ENCODE results near the gene MRPL48. TPM values are rescaled to one million over a fixed set of nuclear protein-coding genes. Genes with fewer than 3 reads are reported as not detected.
A peak's percentile ranks its signal among the peaks of the same experiment; 100 is the strongest.

MRPL48 gene
- total RNA-seq, 1 donor from 2014 or later = 27.2 TPM

GRCh38 chr11:73753938-73754337, 33.7 kb upstream of the MRPL48 start:
- peaks cover 38% of the 10 kb centered on the region for H4K20me1 ChIP-seq (ENCODE audit: low read depth)

GRCh38 chr11:73755670-73756069, 32.0 kb upstream of the MRPL48 start:
- H3K27ac ChIP-seq = no peak overlapping the region
- H3K27me3 ChIP-seq = no peaks in the 10 kb centered on the region
- peaks cover 95% of the 10 kb centered on the region for H3K79me2 ChIP-seq (ENCODE audit: low read depth)
- H3F3A ChIP-seq (ENCODE audit: low read depth) = peaks cover 9% of the 10 kb centered on the region
- no peaks in the 10 kb centered on the region for H3K9me3 Mint-ChIP-seq
- peaks cover 22% of the 10 kb centered on the region for H3K4me1 ChIP-seq
- no peaks in the 10 kb centered on the region for H3K36me3 ChIP-seq
- H3K4me2 ChIP-seq = no peak overlapping the region
- no peak overlapping the region for H3K4me3 ChIP-seq
- H3K36me3 Mint-ChIP-seq = peaks cover 11% of the 10 kb centered on the region
- H4K20me1 ChIP-seq (ENCODE audit: low read depth) = peaks cover 38% of the 10 kb centered on the region
- H3K4me1 Mint-ChIP-seq = peaks cover 23% of the 10 kb centered on the region
- H3K27me3 Mint-ChIP-seq (ENCODE audit: insufficient read depth, low read depth) = no peaks in the 10 kb centered on the region
- DNase-seq (ENCODE audit: low spot score) = no peak
- no peak overlapping the region for H2AFZ ChIP-seq (replicated peaks)
- H3K9me3 ChIP-seq (ENCODE audit: low read depth) = no peaks in the 10 kb centered on the region
- no peak for TF ChIP-seq EZH2phosphoT487 (IDR thresholded peaks at IDR 0.05)
- TF ChIP-seq CTCF (IDR thresholded peaks at IDR 0.05) = no peak
- no peak for TF ChIP-seq EZH2 (IDR thresholded peaks at IDR 0.05)
- H3K4me3 Mint-ChIP-seq = peak overlapping the region; percentile 58
- no peak overlapping the region for H3K9ac ChIP-seq
- H3K27ac Mint-ChIP-seq = no peak overlapping the region

More at GRCh38 chr11:73753938-73754337, 33.7 kb upstream of the MRPL48 start:
- no peak overlapping the region for H3K27ac ChIP-seq
- H3K9ac ChIP-seq = no peak overlapping the region
- H3K36me3 ChIP-seq = no peaks in the 10 kb centered on the region
- no peaks in the 10 kb centered on the region for H3K27me3 ChIP-seq
- no peak for DNase-seq (ENCODE audit: low spot score)
- no peak overlapping the region for H3K27ac Mint-ChIP-seq
- peaks cover 97% of the 10 kb centered on the region for H3K79me2 ChIP-seq (ENCODE audit: low read depth)
- H2AFZ ChIP-seq (replicated peaks) = no peak overlapping the region
- peaks cover 15% of the 10 kb centered on the region for H3K4me1 Mint-ChIP-seq
- H3K36me3 Mint-ChIP-seq = peaks cover 8% of the 10 kb centered on the region
- H3F3A ChIP-seq (ENCODE audit: low read depth) = no peaks in the 10 kb centered on the region
- no peaks in the 10 kb centered on the region for H3K9me3 Mint-ChIP-seq
- no peak overlapping the region for H3K4me3 ChIP-seq
- no peaks in the 10 kb centered on the region for H3K9me3 ChIP-seq (ENCODE audit: low read depth)
- H3K4me1 ChIP-seq = peaks cover 16% of the 10 kb centered on the region
- no peak overlapping the region for H3K4me2 ChIP-seq
- TF ChIP-seq EZH2phosphoT487 (IDR thresholded peaks at IDR 0.05) (no peak), EZH2 (IDR thresholded peaks at IDR 0.05) (no peak), CTCF (IDR thresholded peaks at IDR 0.05) (no peak)
- H3K4me3 Mint-ChIP-seq = no peak overlapping the region
- H3K27me3 Mint-ChIP-seq (ENCODE audit: insufficient read depth, low read depth) = no peaks in the 10 kb centered on the region

GRCh38 chr11:73757598-73757997, 30.1 kb upstream of the MRPL48 start:
- Mint-ChIP-seq H3K27me3 (ENCODE audit: insufficient read depth, low read depth) (no peaks in the 10 kb centered on the region), H3K4me1 (peaks cover 23% of the 10 kb centered on the region), H3K4me3 (no peak overlapping the region), H3K9me3 (no peaks in the 10 kb centered on the region), H3K27ac (no peak overlapping the region), H3K36me3 (peaks cover 8% of the 10 kb centered on the region)
- Histone ChIP-seq H4K20me1 (ENCODE audit: low read depth) (peaks cover 27% of the 10 kb centered on the region), H3K27me3 (no peaks in the 10 kb centered on the region), H3F3A (ENCODE audit: low read depth) (peaks cover 16% of the 10 kb centered on the region), H2AFZ (replicated peaks) (no peak overlapping the region), H3K36me3 (no peaks in the 10 kb centered on the region), H3K9ac (no peak overlapping the region), H3K4me2 (no peak overlapping the region), H3K27ac (no peak overlapping the region), H3K4me3 (no peak overlapping the region), H3K9me3 (ENCODE audit: low read depth) (no peaks in the 10 kb centered on the region), H3K4me1 (peaks cover 22% of the 10 kb centered on the region), H3K79me2 (ENCODE audit: low read depth) (peaks cover 76% of the 10 kb centered on the region)
- TF ChIP-seq EZH2 (IDR thresholded peaks at IDR 0.05) = no peak
- no peak for TF ChIP-seq EZH2phosphoT487 (IDR thresholded peaks at IDR 0.05)
- TF ChIP-seq CTCF (IDR thresholded peaks at IDR 0.05) = no peak
- DNase-seq (ENCODE audit: low spot score) = no peak
